ENCODE results near the gene ARHGAP25.

DNA sequence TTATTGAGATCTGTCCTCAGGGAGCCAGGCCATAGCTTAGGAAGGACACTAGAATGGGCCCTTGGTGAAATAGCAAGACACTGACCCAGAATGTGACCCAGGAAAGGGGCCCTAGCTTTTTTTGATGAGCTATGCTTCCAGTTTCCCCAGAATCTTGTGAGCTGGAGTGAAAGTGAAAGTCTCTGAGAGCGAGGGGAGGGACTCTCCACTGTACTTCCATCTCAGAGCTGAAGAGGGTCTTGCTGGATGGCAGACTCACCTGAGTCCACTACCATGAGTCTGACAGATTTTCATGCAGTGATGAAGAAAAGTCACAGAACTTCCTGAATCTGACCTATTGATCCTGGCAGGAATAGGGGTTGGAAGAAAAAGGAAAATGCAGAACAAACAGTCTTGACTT lies 3.1 kb downstream of the ARHGAP25 start:
- TF ChIP-seq, protein P1, sequence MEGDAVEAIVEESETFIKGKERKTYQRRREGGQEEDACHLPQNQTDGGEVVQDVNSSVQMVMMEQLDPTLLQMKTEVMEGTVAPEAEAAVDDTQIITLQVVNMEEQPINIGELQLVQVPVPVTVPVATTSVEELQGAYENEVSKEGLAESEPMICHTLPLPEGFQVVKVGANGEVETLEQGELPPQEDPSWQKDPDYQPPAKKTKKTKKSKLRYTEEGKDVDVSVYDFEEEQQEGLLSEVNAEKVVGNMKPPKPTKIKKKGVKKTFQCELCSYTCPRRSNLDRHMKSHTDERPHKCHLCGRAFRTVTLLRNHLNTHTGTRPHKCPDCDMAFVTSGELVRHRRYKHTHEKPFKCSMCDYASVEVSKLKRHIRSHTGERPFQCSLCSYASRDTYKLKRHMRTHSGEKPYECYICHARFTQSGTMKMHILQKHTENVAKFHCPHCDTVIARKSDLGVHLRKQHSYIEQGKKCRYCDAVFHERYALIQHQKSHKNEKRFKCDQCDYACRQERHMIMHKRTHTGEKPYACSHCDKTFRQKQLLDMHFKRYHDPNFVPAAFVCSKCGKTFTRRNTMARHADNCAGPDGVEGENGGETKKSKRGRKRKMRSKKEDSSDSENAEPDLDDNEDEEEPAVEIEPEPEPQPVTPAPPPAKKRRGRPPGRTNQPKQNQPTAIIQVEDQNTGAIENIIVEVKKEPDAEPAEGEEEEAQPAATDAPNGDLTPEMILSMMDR (IDR thresholded peaks at IDR 0.05), result no peak
- TF ChIP-seq POLR2A (IDR thresholded peaks at IDR 0.05; ENCODE audit: low read depth), result no peak

All from esophagus muscularis mucosa (tissue), 3 donors.